Kidney (tissue), 14 donors: Measurements from ENCODE around the gene EXOC3. TPM values are rescaled to one million over a fixed set of nuclear protein-coding genes. Genes with fewer than 3 reads are reported as not detected.

Experiments
- DNase-seq, 5 donors: peaks; one replicate each; pipeline ENCODE4 v3.0.0-alpha.2; 2013 to 2020
- FAIRE-seq: peaks from 2 replicates; lab custom pipeline; 2012; peaks lifted over from hg19 to GRCh38; lab: Jason Lieb, UNC
- H3K27ac ChIP-seq, 2 donors: one replicate each; pipeline ENCODE4 v1.7.0; 2013; ENCODE audit warnings: low read depth in 2 of 2, low read length in 2 of 2, inconsistent platforms in 1 of 2
- H3K27me3 ChIP-seq: one replicate; pipeline ENCODE4 v1.7.1; 2013; ENCODE audit warnings: low read length, inconsistent platforms; ENCODE audit not compliant: control insufficient read depth, insufficient read depth
- H3K36me3 ChIP-seq, 3 donors: one replicate each; pipeline versions ENCODE4 v1.7.0 to v1.7.1; 2013; ENCODE audit warnings: low read length in 3 of 3, control low read depth in 1 of 3, inconsistent platforms in 1 of 3; ENCODE audit not compliant: insufficient read depth in 3 of 3, control insufficient read depth in 2 of 3
- H3K4me1 ChIP-seq, 3 donors: one replicate each; pipeline versions ENCODE4 v1.7.0 to v1.7.1; 2013; ENCODE audit warnings: low read length in 3 of 3, inconsistent platforms in 1 of 3, low read depth in 1 of 3; ENCODE audit not compliant: control insufficient read depth in 2 of 3, insufficient read depth in 2 of 3
- H3K4me3 ChIP-seq, 3 donors: one replicate each; pipeline versions ENCODE4 v1.7.0 to v1.8.1; 2013; ENCODE audit warnings: low read length in 3 of 3, control low read depth in 1 of 3, inconsistent platforms in 1 of 3
- H3K9ac ChIP-seq, 3 donors: one replicate each; pipeline versions ENCODE4 v1.7.0 to v1.7.1; 2013; ENCODE audit warnings: low read length in 3 of 3, control low read depth in 1 of 3, inconsistent platforms in 1 of 3
- H3K9me3 ChIP-seq, 3 donors: one replicate each; pipeline versions ENCODE4 v1.7.0 to v1.7.1; 2013; ENCODE audit warnings: low read length in 3 of 3, control low read depth in 1 of 3, inconsistent platforms in 1 of 3; ENCODE audit not compliant: control insufficient read depth in 2 of 3, insufficient read depth in 1 of 3
- CTCF ChIP-seq: IDR thresholded peaks from 3 replicates; pipeline ENCODE4 v1.5.1; 2012; ENCODE audit warnings: mild to moderate bottlenecking, moderate library complexity, borderline replicate concordance; ENCODE audit not compliant: insufficient read depth; ENCODE audit errors: extremely low read depth
- intact Hi-C: fragments of 100-400 bp; cut with DNase I; formaldehyde crosslinking; loops from one replicate; pipeline ENCODE4 v1.11.1; 2022
- polyA plus RNA-seq: library from polyadenylated mRNA; stranded (reverse); fragments of 350-450 nt; fragmentation: Illumina TruSeq; extraction: RNeasy Lipid Tissue Mini Kit (QIAGEN cat#74804); gene quantifications from one replicate; pipeline ENCODE4 v1.2.3, GENCODE V29; 2014; ENCODE audit warnings: low read depth, low replicate concordance; ENCODE audit not compliant: insufficient read depth
- total RNA-seq: library from RNA; stranded (reverse); fragmentation: NEBNext Ultra II Directional; extraction: Animal tissue kit (Norgen Biotek cat#: 25700); gene quantifications from one replicate; pipeline ENCODE4 v1.2.1, GENCODE V29; 2021
- donor health status: control.
- donor health status: control.
- donor health status: control.
- donor health status: control.
- donor health status: control.
- donor health status: DM: yes; HTN: yes; CAD: no.
- donor health status: Normal renal cell carcinoma (clear cell type).

EXOC3 gene
- total and polyA plus RNA-seq, 2 donors from 2014 or later = 40.5 to 71.5 TPM

DNA sequence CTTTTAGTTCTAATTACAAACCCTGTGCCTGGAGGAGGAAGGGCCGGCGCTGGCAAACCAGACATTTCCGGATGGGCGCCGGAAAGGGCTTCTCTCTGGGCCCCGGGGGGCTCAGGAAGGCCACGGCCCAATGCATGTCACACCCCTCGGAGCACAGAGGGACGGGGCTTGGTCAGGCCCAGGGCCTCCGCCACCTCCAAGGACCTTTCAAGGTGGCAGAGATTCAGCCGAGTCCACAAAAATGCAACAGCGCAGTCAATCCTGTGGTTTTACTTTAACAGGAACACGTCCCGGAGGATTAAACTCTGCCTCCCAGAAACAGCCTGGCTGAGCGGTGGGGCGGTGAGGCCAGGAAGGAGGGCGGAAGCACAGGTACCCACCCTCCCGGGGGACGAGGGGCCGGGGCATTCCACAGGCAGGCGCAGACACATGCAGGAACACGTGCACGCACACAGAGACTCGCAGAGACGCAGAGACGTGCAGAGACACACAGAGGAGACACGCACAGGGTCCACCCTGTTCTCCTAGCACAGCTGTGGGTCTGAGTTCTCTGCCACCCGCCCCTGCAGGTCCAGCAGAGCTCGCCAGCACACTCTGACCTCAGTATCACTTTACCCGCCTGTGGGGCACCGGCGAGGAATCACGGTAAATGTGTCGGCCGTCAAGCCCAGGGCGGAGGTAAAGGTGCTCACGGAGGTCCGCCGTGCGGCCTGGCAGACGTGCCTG lies 58.3 kb downstream of the EXOC3 start:
- H3K27me3 ChIP-seq = no peaks in the 10 kb centered on the region
- intact Hi-C loops = no loop called here

GRCh38 chr5:501831-502184 lies 58.8 kb downstream of the EXOC3 start:
- H3K27me3 ChIP-seq = no peaks in the 10 kb centered on the region
- FAIRE-seq = no peak
- intact Hi-C loops = no loop called here

More for the DNA sequence above, 58.3 kb downstream of the EXOC3 start:
- Histone ChIP-seq H3K27ac (peak overlapping the region; percentile 81 to 87), H3K36me3 (no peaks in the 10 kb centered on the region), H3K9me3 (no peaks in the 10 kb centered on the region), H3K4me1 (peaks cover 0 to 23% (median 6%) of the 10 kb centered on the region in 3 donors), H3K9ac (peak overlapping the region in 1 of 3 donors; percentile 65), H3K4me3 (peak overlapping the region in 1 of 3 donors; percentile 41)
- TF ChIP-seq CTCF = no peak
- DNase-seq = peak in 4 of 5 donors; percentile 78 to 90 (median 82)
- no peak for FAIRE-seq

GRCh38 chr5:502325-503079 lies 59.5 kb downstream of the EXOC3 start:
- Histone ChIP-seq H3K36me3 (no peaks in the 10 kb centered on the region), H3K9me3 (no peaks in the 10 kb centered on the region), H3K4me3 (peak overlapping the region in 1 of 3 donors; percentile 6), H3K4me1 (peaks cover 0 to 23% (median 6%) of the 10 kb centered on the region in 3 donors), H3K27me3 (no peaks in the 10 kb centered on the region), H3K27ac (peak overlapping the region; percentile 72 to 87), H3K9ac (peak overlapping the region in 1 of 3 donors; percentile 9)
- FAIRE-seq = no peak
- intact Hi-C loops = no loop called here
- no peak for DNase-seq
- no peak for TF ChIP-seq CTCF

More at GRCh38 chr5:501831-502184, 58.8 kb downstream of the EXOC3 start:
- H3K9ac ChIP-seq = peak overlapping the region in 1 of 3 donors; percentile 65
- peak overlapping the region; percentile 72 to 87 for H3K27ac ChIP-seq
- peak in 2 of 5 donors; percentile 56 to 72 for DNase-seq
- H3K4me3 ChIP-seq = peak overlapping the region in 1 of 3 donors; percentile 41
- H3K4me1 ChIP-seq = peaks cover 0 to 23% (median 6%) of the 10 kb centered on the region in 3 donors
- H3K9me3 ChIP-seq = no peaks in the 10 kb centered on the region
- TF ChIP-seq CTCF = no peak
- H3K36me3 ChIP-seq = no peaks in the 10 kb centered on the region
